HG03354 (cell line): ENCODE measurements around the gene B4GALNT3.

Source experiments
- ATAC-seq: cut with Tn5 transposase; IDR thresholded peaks from one replicate; pipeline ENCODE4 v1.9.1; 2021; ENCODE audit warnings: mild to moderate bottlenecking; ENCODE audit not compliant: unreplicated experiment, poor library complexity, severe bottlenecking

Gene B4GALNT3

DNA sequence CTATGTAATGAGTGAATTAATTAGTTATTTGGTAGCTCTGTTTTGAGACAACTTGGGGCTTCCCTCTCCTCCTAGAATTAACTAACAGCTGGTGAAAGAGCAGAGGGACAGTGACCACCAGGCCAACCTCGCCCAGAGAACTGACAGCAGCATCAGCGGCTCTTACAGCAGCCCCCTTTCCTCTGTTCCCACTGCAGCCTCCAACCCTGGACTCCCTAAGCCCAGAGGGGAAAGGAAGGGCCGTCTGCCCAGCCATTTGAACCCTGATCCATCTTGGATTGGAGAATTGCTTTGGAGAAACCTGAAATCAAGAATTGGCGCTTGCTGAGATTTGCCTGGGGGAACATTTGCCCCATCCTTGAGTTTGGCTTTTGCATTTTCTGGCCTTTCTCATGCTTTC lies 45.5 kb downstream of the B4GALNT3 start:
- ATAC-seq = no peak

DNA sequence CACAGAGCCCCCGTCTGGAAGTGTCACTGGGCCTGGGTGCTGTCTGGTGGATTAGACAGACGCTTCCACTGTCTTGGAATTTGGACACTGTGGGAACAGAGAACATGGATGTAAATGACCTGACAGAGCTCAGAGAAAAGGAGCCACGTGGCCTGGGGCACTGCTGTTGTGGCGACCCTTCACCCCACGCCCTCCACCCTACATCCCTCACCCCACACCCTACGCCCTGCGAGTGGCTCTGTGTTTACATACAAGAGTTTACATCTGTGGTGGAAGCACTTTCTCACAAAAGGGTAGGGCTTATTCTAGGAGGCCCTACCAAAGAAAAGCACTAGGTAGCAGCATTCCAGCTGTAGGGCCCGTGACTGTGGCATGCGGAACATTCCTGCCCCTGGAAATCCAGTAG lies 47.7 kb downstream of the B4GALNT3 start:
- ATAC-seq = no peak

DNA sequence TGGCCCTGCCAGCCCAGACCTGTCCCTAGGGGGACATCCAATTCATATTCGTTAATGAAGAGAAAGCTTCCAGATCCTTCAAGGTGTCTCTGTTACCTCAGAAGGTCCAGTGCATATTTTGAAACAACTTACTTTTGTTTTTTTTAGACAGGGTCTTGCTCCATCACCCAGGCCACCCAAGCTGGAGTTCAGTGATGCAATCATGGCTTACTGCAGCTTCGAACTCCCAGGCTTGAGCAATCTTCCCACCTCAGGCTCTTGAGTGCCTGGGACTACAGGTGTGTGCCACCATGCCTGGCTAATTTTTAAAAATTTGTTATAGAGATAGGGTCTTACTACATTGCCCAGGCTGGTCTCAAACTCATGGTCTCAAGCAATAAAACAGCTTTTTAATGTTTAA lies 48.4 kb downstream of the B4GALNT3 start:
- ATAC-seq = no peak

DNA sequence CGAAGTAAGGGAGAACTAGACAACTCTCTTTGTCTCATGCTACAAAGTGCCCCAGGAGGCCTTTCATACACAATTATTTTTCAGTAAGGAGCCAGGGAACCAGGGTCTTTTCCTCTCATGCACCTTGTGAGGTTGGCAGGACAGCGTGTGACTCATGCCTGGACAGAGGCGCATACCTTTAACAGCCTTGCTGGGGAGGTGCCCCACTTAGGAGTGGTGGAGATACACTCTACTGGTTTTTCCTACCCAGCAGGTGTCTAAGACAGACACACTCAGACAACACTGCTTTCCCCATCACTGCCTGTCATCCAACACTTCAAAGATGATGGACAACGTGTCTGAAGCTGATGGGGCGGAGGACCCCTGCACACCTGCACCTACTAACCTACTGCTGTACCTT lies 49.1 kb downstream of the B4GALNT3 start:
- ATAC-seq = no peak

DNA sequence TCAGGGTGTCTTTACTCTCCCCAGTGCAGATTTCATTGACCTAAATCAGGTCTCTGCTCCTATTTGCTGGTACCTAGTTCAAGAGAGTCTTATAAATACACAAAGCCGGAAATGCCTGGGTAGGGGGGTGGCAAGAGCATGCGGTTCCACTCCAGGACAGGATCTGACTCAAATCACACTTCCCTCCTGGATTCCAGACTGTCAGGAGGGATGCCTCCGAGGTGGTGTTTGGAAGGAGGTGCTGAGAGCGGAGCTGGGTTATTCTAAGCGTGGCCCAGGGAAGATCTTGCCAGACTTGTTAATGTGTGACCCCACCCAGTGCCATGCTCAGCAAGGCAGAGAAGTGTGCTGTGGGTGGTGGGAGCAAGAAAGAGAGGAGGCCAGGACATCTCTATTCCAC lies 49.8 kb downstream of the B4GALNT3 start:
- ATAC-seq = no peak

DNA sequence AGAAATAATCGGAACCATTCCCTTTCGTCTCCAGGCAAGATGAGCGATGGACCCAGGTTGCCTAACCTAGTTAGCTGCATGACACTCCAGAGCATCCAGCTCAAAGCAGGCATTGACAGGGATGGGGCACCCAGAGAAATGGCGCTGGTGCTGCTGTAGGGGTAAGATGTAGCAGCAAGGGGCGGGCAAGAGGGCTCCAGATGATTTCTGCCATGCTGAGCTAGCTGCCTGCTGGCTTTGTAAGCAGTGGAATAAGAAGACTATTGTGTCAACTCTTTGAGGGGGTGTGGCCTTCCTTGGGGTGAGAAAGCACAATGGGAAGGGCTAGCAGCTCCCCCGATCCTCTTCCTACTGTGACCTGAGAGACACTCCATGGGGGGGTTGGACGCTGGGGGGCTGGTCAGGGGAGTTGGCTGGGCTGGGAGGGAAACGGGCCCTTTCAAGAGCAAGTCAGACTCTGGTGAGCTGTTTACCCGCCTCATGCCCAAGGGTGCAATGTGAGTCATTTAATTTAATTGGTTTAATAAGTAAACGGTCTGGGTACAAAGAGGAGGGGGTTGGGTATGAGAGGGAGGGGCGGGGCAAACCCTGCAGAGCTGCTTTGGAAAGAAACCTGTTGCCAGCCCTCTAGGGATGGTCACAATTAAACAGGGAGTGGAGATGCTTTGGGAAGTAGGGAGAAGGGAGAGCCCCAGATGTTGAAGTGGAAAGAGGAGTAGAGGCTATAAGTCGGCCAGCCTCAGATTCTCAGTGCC lies 50.5 kb downstream of the B4GALNT3 start:
- no peak for ATAC-seq

DNA sequence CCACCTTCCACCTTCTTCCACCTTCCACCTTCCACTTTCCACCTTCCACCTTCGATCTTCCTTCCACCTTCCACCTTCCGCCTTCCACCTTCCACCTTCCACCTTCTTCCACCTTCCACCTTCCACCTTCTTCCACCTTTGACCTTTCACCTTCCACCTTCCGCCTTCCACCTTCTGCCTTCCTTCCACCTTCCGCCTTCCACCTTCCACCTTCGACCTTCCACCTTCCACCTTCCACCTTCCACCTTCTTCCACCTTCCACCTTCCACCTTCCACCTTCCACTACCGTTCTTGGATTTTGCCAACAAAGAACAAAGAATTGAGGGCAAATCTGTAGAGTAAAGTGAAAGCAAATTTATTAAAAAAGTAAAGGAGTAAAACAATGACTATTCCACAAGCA lies 53.2 kb downstream of the B4GALNT3 start:
- ATAC-seq = no peak

DNA sequence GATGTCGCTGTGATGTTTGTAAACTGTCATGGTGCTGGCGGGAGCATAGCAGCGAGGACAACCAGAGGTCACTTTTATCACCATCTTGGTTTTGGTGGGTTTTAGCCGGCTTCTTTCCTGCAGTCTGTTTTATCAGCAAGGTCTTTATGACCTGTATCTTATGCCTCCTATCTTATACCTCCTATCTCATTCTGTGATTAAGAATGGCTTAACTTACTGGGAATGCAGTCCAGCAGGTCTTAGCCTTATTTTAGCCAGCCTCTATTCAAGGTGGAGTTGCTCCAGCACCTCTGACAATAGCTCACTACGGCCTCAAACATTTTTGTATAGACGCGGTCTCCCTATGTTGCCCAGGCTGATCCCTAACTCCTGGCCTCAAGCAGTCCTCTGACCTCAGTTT lies 53.7 kb downstream of the B4GALNT3 start:
- no peak for ATAC-seq

DNA sequence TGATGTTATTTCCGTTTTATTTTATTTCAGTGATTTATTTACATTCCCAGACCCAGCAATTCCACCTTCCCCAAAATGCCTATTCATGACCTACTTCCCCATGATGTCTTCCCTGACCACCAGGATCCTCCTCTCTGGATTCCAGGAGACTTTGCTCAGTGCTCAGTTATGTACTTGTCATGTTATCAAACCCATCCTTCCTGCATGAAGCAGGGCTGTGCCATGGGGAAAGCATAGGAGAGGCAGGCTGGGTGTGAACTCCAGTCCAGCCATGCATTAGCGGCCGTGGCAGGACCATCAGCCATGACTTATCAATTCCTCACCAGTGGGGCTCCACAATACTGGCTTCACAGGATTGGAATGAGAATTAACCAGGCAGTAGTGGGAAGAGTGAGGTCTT lies 57.8 kb downstream of the B4GALNT3 start:
- no peak for ATAC-seq

DNA sequence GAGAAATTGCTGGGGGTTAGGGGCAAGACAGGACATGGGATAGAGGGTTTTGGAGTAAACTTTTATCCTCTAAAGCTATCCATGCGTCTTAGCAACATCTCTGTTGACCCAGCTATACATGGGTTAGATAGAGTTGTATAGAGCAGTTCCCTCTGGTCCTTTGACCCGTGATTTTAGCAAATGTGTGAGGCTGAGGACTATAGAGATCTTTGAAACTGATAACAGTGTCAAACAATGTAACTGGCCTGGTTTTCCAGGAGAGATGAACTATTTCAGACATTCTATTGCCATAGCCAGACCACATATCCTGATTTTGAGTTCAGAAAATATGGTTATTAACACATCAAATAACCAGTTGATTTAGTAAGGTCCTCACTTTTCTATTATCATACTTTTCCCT lies 60.4 kb downstream of the B4GALNT3 start:
- no peak for ATAC-seq

DNA sequence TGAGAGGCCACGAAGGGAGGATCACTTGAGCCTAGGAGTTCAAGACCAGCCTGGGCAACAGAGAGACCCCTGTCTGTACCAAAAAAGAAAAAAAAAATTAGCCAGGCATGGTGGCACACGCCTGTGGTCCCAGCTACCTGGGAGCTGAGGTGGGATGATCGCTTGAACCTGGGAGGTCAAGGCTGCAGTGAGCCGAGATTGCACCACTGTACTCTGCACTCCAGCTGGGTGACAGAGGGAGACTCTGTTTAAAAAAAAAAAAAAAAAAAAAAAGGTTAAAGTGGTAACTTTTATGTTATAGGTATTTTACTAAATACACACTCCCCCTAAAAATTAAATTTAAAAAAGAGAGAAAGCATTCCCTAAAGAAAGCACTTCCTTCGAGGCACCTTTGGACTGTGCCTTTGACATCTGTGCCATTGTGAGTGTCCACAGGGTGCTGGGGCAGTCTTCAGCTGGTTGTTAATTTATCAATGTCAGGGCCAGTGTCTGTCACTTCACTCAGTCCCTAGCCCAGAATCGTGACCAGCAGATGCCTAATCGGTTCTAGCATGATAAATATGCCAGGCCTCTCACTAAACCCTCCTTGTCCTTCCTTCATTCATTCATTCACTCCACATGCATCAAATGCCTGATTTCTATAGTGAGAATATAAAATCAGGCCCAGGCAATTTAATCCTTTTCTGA lies 63.1 kb downstream of the B4GALNT3 start:
- ATAC-seq = no peak

DNA sequence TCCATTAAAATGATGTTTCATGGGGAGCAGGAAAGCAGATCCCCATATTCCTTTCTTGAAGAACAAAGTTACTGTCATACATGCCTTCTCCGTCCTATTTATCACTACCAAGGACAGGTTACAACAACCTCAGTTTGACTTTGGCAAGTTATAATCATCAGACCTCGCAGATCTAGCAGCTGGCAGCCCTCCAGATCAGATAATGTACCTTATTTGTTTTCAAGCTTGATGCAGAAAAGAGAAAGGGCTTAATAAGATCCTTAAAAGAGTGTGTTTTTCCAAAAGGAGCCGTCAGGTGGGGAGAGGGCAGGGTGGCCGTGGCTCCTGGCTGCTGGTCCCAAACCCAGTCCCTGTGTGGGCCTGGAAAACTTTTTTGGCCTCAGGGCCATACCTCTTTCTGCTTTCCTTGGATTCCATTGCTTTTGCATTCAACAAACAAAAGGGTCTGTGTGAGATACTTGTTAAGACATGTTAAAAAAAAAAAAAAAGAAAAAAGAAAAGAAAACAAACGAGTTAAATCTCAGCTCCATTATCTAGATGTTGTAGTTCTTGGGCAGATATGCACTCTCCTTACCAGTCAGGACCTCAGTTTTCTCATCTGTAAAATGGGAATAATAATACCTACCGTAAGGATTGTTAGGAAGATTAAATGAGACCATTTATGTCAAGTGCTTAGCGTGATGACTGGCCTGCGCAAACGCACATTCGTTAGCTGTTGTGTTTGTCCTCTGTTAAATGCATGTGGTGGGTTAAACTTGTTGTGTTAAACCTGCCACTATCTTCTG lies 64.6 kb downstream of the B4GALNT3 start:
- ATAC-seq = no peak

DNA sequence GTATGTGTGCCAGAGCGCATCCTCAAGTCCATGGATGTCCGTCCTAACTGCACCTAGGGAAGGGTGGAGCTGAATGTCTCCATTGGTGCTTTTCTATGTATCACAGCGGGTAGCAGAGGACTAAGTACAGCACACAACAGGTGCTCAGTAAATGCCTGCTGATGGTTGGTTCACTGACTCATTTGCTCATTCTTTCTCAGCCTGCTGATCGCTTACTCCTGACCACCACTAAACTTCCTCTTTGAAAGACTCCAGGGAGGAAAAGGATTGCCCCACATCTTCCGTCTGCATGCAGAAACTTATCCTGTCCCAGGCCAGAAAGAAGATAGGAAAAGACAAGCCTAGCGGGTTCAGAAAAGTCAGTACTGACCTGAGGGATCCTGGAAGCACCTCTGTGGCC lies 66.3 kb downstream of the B4GALNT3 start:
- ATAC-seq = no peak

DNA sequence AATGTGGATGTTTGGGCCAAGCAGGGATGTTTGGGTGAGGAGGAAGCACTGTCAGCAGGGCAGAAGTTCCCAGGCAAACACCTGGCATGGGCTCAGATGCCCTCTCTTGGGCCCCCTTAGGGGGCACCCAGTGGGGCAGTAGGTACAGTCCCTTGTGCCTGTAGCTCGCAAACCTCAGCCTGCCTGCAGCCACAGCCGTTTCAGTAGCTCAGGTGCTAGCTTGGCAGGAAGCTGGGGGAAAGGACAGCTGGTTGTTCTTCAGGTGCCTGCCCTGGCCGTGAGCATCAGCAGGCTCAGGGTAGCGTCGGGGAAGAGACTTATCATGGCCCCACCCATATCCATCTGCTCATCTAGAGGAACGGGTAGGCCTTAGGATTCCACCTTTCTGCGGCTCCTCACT lies 67.5 kb downstream of the B4GALNT3 start:
- ATAC-seq = no peak

DNA sequence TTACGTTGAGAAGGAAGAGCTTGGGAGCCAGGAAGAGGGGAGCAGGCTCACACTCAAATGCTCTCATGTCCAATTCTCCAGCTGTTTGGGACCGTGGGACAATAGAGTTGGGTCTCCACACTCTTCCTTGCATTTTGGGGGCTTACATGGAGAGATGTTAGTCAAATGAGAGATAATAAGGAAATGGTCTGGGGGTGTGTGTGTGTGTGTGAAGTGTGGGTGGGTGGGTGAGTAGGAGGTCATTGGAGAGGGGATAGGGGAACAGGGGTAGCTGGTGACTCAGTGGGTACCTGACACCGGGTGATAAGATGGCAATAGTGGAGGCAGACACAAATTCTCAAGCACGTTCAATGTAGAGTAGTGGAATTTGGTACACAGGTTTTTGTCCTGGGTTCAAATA lies 68.0 kb downstream of the B4GALNT3 start:
- ATAC-seq = no peak

DNA sequence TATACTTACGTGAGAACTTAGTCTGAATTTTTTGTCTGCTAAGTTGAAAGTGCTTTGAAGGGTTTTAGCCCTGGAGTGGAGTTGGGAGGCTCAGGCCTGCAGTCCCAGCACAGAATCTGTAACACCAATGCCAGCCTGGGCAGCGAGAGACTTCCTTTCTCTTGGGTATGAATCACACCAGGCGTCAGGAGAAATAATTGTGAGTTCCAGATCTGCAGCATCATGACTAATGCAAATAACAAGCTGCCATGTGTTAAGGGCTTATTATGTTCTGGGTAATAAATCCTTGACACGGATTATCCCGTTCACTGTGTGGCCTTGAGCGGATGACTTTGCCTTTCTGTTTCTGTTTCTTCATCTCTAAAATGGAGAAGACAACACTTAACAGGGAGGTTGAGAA lies 70.6 kb downstream of the B4GALNT3 start:
- no peak for ATAC-seq

DNA sequence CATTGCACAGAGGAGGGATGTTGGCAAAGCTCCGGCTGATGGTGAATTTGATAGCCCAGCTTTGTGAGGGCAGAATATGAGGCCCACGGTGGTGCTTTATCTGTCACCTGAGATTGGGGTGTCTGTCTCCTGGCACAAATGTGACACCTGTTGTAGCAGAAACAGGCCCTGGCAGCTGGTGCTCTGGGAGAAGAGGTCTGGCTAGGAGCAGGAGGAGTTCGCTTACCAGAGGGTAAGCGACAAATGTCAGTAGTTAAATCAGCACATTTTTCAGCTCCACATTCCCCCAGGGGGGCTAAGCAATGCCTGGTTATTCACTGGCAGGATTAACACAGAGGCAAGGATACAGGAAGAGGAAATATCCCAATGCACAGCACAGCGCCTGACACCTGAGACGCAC lies 71.1 kb downstream of the B4GALNT3 start:
- no peak for ATAC-seq

DNA sequence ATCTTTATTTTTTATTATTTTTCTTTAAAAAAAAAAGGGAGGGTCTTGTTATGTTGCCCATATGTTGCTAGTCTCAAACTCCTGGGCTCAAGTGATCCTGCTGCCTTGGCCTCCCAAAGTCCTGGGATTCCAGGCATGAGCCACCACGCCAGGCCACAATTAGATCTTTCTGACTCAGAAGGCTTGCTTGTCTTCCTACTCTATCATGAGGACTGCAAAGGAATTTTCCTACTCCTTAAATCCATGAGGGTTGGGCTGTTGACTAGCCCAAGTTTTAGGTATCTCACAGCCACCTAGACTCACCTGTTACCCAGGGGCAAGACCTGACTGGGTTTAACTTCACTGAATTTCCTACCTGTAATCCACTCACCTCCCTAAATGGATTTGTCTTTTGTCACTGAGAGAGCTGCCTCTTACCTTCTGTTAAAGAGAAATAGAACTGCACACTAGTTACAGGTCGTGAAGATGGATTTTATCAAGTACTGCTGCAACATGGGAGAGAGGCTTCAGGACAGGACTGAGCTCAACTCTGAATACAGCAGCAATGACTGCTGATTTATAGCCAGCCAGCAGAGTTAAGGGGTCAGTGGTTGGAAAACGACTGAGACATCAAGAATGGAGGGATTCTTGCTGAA lies 72.3 kb downstream of the B4GALNT3 start:
- no peak for ATAC-seq

DNA sequence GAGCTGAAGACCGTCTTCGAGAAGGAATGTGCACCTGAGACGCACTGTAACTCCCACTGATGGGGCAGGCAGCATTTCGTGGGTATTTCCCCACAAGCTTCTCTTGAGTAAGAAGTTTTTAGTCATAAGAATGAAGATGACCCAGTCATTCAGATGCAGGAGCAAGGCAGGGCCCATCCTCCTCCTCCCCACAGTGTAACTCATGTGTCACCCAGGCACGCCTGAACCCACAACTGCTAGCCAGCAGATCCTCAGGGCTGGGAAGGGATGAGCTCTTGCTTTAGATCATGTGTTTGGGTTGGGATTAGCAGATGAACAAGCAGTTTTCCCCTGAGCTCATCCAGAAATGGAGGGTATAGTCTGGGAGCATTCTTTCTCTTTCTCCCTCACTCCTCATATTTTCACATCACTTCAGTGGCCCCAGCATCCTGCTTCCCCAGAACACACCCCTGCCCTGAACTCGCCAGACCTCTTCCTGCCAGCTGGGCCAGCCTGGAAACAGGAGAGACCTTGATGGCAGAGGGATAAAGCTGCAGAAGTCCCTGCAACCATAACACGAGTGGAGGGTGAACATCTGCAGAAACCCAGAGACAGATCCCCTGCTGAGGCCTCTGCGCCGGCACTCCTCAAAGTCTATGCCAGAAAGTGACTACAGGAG lies 73.3 kb downstream of the B4GALNT3 start:
- ATAC-seq = no peak

DNA sequence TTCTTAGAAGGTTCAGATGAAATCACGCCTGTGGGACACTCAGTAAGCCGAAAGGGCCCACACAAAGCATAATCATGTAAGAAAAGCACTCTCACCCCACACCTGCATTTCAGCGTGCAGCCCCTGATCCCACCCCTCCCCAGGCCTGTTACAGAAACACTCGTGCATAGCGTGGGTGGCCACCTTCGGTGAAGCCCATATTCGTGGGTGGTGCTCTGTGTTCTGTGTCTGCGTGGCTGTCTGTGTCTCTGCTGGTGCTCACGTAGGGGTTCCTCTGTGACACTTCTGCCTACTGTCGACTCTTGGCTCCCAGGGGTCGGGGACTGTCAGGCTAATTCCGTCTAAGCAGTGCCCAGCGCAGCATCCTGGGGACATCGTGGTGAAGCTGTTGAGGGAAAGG lies 74.0 kb downstream of the B4GALNT3 start:
- no peak for ATAC-seq
